GM23338 (cell line): Measurements from ENCODE around the gene KDM7A.

Experiments
- CREB1 ChIP-seq: fragments of 250-450 bp; sonication (Bioruptor Pico); IDR thresholded peaks from 2 replicates; pipeline ENCODE4 v1.5.0; 2020; ENCODE audit warnings: low read depth, mild to moderate bottlenecking, moderate library complexity
- EZH2 ChIP-seq: fragments of 200-600 bp; sonication (generic); IDR thresholded peaks from one replicate; pipeline ENCODE4 v1.8.0; 2017; ENCODE audit warnings: antibody characterized with exemption, mild to moderate bottlenecking, low read depth; ENCODE audit not compliant: unreplicated experiment
- TF ChIP-seq, protein P1 (sequence below), 2 experiments: fragments of 200-600 bp in 1 of 2; sonication (generic) in 1 of 2; conservative IDR thresholded peaks; 2 replicates each; pipeline versions ENCODE4 v1.5.1 to v1.6.1; 2016 to 2017; ENCODE audit warnings: antibody characterized with exemption in 2 of 2, low read depth in 2 of 2, mild to moderate bottlenecking in 2 of 2, moderate library complexity in 1 of 2

- TF ChIP-seq, protein P1, sequence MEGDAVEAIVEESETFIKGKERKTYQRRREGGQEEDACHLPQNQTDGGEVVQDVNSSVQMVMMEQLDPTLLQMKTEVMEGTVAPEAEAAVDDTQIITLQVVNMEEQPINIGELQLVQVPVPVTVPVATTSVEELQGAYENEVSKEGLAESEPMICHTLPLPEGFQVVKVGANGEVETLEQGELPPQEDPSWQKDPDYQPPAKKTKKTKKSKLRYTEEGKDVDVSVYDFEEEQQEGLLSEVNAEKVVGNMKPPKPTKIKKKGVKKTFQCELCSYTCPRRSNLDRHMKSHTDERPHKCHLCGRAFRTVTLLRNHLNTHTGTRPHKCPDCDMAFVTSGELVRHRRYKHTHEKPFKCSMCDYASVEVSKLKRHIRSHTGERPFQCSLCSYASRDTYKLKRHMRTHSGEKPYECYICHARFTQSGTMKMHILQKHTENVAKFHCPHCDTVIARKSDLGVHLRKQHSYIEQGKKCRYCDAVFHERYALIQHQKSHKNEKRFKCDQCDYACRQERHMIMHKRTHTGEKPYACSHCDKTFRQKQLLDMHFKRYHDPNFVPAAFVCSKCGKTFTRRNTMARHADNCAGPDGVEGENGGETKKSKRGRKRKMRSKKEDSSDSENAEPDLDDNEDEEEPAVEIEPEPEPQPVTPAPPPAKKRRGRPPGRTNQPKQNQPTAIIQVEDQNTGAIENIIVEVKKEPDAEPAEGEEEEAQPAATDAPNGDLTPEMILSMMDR (conservative IDR thresholded peaks at IDR 0.05; ENCODE audit: low read depth in 2 of 2): no peak
- TF ChIP-seq EZH2: no peak
- no peak for TF ChIP-seq CREB1 (CRISPR knock-in tag)
Observed at GRCh38 chr7:140060788-140061606, 115.8 kb downstream of the KDM7A start.
